ENCODE results near the gene TICAM2.

DNA sequence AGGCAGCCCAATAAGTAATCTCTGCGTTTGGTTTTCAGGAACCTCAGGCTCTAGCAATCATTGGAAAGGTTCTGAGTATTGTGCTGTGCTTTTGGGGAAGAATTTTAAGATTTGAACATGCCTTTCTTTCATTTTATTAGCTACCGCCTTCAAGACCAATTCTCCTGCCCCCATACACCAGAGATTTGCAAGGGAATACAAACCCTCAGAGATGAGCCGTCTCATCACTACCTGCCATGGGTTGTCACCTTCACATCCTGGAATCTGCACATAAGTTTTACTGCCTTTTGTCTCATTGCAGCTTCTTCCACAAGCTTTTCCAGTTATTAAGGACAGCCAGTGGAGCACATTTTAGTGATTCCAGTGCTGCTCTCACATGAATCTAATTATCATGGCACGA, 35.2 kb upstream of the TICAM2 start:
- TF ChIP-seq, protein P1, sequence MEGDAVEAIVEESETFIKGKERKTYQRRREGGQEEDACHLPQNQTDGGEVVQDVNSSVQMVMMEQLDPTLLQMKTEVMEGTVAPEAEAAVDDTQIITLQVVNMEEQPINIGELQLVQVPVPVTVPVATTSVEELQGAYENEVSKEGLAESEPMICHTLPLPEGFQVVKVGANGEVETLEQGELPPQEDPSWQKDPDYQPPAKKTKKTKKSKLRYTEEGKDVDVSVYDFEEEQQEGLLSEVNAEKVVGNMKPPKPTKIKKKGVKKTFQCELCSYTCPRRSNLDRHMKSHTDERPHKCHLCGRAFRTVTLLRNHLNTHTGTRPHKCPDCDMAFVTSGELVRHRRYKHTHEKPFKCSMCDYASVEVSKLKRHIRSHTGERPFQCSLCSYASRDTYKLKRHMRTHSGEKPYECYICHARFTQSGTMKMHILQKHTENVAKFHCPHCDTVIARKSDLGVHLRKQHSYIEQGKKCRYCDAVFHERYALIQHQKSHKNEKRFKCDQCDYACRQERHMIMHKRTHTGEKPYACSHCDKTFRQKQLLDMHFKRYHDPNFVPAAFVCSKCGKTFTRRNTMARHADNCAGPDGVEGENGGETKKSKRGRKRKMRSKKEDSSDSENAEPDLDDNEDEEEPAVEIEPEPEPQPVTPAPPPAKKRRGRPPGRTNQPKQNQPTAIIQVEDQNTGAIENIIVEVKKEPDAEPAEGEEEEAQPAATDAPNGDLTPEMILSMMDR (IDR thresholded peaks at IDR 0.05) = no peak
- no peak for TF ChIP-seq EP300 (IDR thresholded peaks at IDR 0.05)

Measured in A549 (cell line).